GM10248 (cell line): Measurements from ENCODE around the gene PHACTR1.
"Not testable (repeated sequence)": the region's sequence is repeated elsewhere in the genome, so short reads cannot be mapped to it uniquely, and the experiment has no call there.

Experiments used
- CTCF ChIA-PET: fragments of 300-600 bp; sonication (Branson Sonifier 250); formaldehyde crosslinking; extraction: SDS; loops from one replicate; lab custom pipeline; 2021; ENCODE audit warnings: antibody characterized with exemption; lab: Yijun Ruan, JAX
- POLR2A ChIA-PET: fragments of 350-650 bp; sonication (Branson Sonifier 250); formaldehyde crosslinking; extraction: SDS; loops from one replicate; lab custom pipeline; 2020; ENCODE audit warnings: antibody characterized with exemption; lab: Yijun Ruan, JAX
- DNase-seq: peaks from one replicate; pipeline ENCODE4 v3.0.0; 2012; ENCODE audit errors: extremely low spot score
- CTCF ChIP-seq: IDR thresholded peaks from 2 replicates; pipeline ENCODE4 v1.5.1; 2012; ENCODE audit warnings: mild to moderate bottlenecking, low read depth; ENCODE audit errors: extremely low read depth, missing control alignments, control extremely low read depth

PHACTR1 gene

GRCh38 chr6:13314806-13315205, 598.2 kb downstream of the PHACTR1 start:
- no peak for TF ChIP-seq CTCF
- ChIA-PET CTCF (interaction anchor here (1.0 to 1.9 kb wide), 8 partner anchors 10 to 137 kb away, joined by 3 to 7 read pairs (median 4); partner anchors contain the start of gene TBC1D7), POLR2A (no interaction called here)
- no peak for DNase-seq

GRCh38 chr6:13315896-13316295, 599.3 kb downstream of the PHACTR1 start:
- POLR2A ChIA-PET, result no interaction called here
- CTCF ChIA-PET, result no interaction called here
- DNase-seq, result no peak
- TF ChIP-seq CTCF, result no peak

GRCh38 chr6:13318821-13319220, 602.3 kb downstream of the PHACTR1 start:
- ChIA-PET POLR2A (interaction anchor here (0.7 kb wide), 1 partner anchor 361 kb away, joined by 8 read pairs; no protein-coding TSS in a partner anchor), CTCF (interaction anchor here (2.2 kb wide), 1 partner anchor 15 kb away, joined by 7 read pairs; no protein-coding TSS in a partner anchor)
- no peak for DNase-seq
- TF ChIP-seq CTCF, result no peak

- CTCF ChIA-PET, result interaction anchor here (0.9 kb wide), 1 partner anchor 15 kb away, joined by 3 read pairs; no protein-coding TSS in a partner anchor
- no peak for DNase-seq
- POLR2A ChIA-PET, result no interaction called here
- no peak for TF ChIP-seq CTCF
Observed at GRCh38 chr6:13319891-13320564, 603.5 kb downstream of the PHACTR1 start.

GRCh38 chr6:13326031-13326586, 609.5 kb downstream of the PHACTR1 start:
- DNase-seq, POLR2A ChIA-PET: not testable (repeated sequence)
- CTCF ChIA-PET, result interaction anchor here (1.3 kb wide), 1 partner anchor 131 kb away, joined by 4 read pairs; no protein-coding TSS in a partner anchor

GRCh38 chr6:13327691-13328075, 611.1 kb downstream of the PHACTR1 start:
- ChIA-PET CTCF (interaction anchor here (0.9 to 7.0 kb wide), 8 partner anchors 10 to 133 kb away, joined by 3 to 74 read pairs (median 4); no protein-coding TSS in a partner anchor), POLR2A (no interaction called here)
- DNase-seq, result no peak
- no peak for TF ChIP-seq CTCF
